Panc1 (cell line): ENCODE results near the gene ITLN1.

ENCODE experiments used
- CTCF ChIP-seq: fragments of 450-650 bp; IDR thresholded peaks from 2 replicates; pipeline ENCODE4 v1.5.1; 2017; ENCODE audit warnings: mild to moderate bottlenecking
- POLR2AphosphoS5 ChIP-seq: IDR thresholded peaks from 2 replicates; pipeline ENCODE4 v1.6.1; 2012; ENCODE audit warnings: mild to moderate bottlenecking, low read depth, low read length, moderate library complexity

GRCh38 chr1:160826546-160826945 lies 58.4 kb downstream of the ITLN1 start:
- TF ChIP-seq CTCF: no peak
- no peak for TF ChIP-seq POLR2AphosphoS5
